GM21717 (cell line): ENCODE data around the gene DUSP28.

Experiments used
- ATAC-seq: cut with Tn5 transposase; IDR thresholded peaks from one replicate; pipeline ENCODE4 v1.9.1; 2021; ENCODE audit warnings: mild to moderate bottlenecking, moderate library complexity; ENCODE audit not compliant: unreplicated experiment

DUSP28 gene

DNA sequence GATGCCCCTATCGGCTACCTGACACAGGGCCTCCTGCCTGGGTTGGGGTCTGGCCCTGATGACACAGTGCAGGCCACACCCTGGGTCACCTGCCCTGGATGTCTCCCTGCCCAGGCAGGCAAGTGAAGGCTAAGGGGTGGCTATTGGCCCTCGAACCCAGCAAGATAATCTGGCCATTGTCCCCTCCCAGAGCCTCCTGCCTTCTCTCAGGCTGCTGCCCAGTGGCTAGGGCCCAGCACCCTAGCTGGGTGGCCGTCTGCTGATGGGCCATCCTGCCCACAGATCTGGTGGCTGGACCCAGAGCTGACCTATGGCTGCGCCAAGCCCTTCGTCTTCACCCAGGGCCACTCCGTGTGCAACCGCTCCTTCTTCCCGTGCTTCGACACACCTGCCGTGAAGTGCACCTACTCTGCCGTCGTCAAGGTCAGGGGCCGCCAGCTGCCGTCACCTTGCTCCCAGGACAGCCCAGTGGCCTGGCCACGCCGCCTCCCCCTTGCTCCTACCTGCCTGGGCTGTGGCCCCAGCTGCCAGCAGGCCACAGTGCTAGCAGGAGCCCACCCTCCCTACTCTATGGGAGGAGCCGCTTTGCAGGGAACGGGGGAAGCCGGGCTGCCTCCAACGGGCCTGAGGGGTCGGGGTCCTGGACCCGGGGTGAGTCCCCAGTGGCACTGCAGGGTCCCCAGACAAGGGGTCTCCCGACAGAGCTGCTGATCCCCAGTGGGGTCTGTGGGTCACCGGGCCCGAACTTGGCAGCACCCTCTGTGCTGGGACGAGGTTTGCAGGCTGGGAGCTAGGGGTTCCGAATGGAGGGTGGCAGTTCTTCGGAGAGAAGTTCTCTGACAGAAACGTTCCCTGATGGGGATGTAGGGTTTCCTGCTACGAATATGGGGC, 12.2 kb downstream of the DUSP28 start:
- no peak for ATAC-seq

DNA sequence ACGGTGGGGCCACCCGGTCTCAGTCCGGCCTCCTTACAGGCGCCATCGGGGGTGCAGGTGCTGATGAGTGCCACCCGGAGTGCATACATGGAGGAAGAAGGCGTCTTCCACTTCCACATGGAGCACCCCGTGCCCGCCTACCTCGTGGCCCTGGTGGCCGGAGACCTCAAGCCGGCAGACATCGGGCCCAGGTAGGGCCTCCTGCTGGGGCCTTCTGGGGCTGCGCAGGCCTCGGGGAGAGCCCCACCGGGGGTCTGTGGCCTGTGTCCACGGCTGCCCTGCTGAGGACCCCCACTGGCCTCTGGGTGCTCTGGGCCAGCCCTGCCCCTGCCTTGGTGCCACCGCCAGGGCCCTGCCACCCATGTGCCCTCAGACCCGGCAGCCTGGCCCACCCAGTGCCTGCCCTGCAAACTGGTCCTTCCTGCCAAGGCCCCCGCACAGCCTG, 12.9 kb downstream of the DUSP28 start:
- no peak for ATAC-seq

DNA sequence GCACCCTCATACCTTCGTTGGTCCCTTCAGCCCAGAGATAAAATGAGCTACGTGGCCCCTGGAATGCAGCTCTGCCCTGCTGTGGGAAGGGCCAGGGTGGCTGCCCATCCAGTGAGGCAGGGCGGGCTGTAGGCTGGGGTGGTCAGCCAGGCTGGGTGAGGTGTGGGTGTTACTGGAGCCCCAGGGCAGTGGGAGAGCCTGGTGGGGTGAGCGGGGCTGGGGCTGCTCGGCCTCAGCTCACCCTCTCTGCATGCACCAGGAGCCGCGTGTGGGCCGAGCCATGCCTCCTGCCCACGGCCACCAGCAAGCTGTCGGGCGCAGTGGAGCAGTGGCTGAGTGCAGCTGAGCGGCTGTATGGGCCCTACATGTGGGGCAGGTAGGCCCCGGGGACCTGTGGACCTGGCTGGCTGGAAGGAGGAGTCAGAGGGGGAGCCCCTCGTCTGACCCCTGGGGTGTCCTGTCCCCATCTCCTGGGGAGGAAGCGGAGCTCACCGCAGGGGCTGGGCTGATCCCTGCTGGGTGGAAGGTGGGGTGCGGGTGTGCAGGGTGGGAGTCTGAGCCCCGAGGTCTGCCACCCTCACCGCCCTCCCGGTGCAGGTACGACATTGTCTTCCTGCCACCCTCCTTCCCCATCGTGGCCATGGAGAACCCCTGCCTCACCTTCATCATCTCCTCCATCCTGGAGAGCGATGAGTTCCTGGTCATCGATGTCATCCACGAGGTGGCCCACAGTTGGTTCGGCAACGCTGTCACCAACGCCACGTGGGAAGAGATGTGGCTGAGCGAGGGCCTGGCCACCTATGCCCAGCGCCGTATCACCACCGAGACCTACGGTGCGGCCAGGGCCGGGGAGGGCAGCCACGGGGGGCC, 13.6 kb downstream of the DUSP28 start:
- no peak for ATAC-seq

DNA sequence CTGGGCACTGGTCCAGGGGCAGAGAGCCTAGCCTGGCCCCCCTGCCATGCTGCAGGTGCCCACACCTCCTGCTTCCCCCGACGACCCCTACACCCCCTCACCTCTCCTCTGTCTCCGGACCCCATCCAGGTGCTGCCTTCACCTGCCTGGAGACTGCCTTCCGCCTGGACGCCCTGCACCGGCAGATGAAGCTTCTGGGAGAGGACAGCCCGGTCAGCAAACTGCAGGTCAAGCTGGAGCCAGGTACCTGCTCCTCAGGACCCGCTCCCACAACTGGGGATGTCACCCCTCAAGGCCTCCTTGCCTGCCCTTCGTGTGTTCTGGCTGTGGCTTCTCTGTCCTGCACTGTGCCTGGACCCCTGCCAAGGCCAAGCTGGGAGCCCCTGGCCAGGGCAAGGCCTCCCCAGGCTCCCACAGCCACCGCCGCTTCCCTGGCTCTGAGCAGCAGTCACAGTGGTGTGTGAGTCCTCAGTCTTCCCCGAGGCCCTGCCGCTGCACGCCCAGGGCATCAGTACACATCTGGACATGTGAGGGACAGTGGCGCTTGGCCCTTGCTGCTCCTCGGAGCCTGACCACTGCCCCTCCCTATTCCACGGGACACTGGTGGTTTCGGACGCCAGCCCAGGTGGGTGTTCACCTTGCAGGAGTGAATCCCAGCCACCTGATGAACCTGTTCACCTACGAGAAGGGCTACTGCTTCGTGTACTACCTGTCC, 14.4 kb downstream of the DUSP28 start:
- ATAC-seq: no peak

DNA sequence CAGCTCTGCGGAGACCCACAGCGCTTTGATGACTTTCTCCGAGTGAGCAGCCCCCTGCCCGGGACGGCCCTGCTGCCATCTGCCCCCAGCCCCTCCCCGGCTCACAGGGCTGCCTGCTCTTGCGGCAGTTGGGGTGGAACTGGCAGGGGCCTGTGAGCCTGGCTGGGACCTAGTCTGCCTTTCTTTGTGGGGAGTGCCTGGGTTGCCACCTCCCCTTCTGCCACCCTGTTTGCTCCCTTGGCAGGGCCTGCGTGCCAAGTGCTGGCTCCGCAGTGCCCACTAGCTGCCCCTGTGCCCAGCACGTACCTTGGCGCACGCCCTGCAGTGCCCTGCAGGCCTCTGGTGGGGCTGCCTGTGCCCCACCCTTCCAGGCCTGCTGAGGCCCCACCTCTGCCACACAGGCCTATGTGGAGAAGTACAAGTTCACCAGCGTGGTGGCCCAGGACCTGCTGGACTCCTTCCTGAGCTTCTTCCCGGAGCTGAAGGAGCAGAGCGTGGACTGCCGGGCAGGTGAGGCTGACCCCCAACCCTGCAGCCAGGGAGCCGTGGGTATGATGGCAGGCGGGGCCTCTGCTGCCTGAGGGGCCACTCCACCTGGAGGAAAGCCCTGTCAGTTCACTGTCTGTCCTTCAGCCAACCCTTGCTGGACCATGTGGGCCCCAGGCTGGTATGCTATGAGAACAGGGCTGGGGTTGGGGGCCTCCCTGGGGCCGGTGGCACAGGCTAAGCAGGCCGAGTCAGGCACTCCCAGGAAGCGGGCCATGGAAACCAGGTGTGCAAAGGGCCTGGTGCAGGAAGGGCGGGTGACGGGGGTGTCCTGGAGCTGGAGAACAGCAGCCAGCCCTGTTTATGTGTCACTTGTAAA, 15.2 kb downstream of the DUSP28 start:
- no peak for ATAC-seq

DNA sequence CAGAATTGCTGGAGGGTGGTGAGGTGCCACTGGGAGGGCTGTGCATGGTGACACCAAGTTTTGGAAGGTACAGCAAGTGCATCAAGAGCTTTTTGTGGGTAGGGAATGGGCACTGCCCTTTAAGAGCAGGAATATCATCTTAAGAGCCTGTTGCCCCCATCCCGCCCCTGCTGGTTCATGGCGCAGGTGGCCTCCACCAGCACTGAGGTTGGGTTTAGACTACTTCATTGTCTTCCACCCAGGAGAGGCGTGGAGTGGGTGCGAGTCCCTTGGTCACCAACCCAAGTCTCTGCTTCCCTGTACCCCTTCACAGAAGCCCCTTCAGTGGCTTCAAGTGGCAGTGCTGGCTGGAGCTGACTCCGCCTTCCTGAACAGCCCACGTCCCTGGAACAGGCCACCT, 15.9 kb downstream of the DUSP28 start:
- ATAC-seq: no peak

DNA sequence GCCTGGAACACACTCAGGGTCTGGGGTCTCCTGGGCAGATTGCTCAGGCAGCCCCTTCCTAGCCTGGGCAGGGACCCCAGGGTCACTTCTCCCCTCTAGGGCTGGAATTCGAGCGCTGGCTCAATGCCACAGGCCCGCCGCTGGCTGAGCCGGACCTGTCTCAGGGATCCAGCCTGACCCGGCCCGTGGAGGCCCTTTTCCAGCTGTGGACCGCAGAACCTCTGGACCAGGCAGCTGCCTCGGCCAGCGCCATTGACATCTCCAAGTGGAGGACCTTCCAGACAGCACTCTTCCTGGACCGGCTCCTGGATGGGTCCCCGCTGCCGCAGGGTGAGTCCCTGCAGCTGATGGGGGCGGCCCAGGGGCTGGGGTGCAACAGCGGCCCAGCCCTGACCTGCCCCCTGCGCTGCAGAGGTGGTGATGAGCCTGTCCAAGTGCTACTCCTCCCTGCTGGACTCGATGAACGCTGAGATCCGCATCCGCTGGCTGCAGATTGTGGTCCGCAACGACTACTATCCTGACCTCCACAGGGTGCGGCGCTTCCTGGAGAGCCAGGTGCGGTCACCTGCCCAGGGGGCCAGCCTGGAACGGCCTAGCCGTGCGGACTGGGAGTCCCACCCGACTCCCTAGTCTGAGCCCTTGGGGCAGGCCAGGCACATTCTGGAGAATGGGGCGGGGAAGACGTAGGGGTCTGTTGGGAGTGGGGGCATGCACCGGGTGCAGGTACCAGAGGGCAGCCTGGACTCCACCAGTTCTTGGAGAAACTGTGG, 16.5 kb downstream of the DUSP28 start:
- no peak for ATAC-seq

DNA sequence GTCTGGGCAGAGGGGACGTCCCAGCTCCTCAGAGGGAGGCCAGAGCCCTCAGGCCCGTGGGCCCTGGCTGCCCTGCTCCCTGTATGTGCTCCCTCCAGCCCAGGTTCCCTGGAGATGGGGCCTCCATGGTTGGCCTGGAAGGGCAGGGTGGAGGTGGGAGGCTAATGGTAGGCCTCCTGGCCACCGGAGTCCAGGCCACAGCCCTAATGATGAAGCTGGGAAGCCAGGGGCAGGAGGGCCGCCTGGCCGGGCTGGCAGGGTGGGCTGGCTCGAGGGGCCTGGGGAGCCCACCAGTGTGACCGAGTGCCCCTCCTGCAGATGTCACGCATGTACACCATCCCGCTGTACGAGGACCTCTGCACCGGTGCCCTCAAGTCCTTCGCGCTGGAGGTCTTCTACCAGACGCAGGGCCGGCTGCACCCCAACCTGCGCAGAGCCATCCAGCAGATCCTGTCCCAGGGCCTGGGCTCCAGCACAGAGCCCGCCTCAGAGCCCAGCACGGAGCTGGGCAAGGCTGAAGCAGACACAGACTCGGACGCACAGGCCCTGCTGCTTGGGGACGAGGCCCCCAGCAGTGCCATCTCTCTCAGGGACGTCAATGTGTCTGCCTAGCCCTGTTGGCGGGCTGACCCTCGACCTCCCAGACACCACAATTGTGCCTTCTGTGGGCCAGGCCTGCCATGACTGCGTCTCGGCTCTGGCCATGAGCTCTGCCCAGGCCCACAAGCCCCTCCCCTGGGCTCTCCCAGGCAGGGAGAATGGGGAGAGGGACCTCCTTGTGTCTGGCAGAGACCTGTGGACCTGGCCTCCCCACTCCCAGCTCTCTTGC, 17.3 kb downstream of the DUSP28 start:
- ATAC-seq: no peak

DNA sequence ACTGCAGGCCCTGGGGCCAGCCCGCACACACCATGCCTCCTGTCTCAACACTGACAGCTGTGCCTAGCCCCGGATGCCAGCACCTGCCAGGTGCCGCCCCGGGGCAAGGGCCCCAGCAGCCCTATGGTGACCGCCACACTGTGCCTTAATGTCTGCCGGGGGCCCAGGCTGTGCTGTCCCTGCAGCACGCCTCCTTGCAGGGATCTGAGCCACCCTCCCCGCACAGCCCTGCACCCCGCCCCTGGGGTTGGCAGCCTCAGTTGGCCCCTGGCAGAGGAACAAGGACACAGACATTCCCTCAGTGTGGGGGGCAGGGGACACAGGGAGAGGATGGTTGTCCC, 17.9 kb downstream of the DUSP28 start:
- ATAC-seq: no peak

DNA sequence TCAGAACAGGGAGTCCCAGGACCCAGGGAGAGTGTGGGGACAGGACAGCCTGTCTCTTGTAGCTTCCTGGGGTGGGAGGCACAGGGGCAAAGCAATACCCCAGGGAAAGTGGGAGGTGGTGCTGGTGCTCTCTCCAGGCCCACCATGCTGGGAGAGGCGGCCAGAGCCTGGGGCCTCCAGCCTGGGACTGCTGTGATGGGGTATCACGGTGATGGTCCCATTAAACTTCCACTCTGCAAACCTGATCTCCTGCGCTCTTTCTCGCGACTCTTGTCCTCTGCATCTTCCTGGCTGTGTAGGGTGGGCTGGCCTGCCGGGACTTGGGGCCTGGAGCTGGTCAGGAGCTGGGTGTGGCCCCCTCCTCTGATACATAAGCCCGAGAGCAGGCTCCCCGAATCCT, 18.3 kb downstream of the DUSP28 start:
- ATAC-seq: no peak

DNA sequence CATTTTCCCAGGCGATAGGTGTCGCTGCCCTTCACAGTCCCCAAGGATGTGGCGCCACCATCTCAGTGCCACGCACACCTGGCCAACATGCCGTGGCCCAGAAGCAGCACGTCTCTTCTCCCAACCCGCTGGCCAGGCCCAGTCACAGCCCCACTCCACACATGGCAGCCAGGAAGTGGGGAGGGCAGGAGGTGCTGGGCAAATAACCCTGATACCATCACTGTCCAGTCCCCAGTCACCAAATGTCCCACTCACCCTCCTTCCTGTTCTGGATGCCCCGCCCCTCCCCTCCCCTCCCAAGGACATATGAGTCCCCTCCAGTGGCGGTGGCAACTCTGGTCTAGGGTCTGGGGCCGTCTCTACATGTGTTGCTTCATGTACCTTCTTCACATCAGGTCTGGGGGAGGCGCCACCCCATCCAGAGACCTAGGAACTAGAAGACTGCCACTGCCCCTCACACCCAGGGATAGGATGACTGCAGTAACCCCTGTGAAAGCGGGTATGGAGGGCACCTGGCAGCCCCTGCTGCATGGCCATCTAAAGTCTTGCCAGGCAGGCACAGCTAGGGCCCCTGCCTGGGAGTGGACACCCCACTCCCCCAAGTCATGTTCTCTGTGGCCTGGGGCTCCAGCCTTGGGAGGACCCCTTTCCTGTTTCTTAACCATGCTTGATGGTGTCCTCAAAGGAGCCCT, 19.1 kb downstream of the DUSP28 start:
- ATAC-seq: no peak

DNA sequence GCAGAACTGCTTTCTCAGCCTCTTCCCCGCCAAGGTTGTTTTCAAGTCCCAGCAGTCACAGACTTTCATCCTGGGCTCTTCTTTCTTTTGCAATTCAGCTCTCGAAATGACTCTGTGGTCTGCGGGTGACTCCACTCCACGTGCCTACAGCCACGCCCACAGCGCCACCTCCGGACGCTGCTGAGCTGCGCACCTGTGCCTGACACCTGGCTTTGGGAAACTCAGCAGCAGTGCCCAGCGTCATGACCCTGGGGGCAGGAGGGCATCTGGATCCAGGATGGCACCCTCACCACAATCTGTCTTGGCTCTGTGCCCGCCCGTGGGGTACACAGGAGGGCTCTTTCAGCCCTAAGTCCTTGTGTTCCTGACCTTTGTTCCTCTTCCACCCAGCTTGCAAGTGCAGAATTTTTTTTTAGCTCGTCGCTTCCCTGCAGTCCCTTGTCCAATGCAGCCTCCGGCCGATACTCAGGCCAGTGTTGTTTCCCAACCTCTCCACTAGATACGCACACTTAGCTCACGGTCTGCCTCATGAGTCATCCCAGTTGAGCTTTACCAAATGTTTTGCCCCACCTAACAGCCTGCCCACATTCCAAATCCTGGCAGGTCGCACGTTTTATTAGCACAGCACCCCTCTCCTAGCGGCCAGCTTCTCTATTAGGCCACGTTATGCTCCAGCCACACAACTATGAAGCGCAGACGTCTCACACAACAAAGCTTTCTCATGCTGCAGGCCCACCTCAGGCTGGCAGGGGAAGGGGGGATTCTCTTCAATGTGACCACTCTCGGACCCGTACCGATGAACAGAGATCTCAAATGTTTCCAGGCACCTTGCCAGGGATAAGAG, 19.8 kb downstream of the DUSP28 start:
- peak; percentile 38 for ATAC-seq

DNA sequence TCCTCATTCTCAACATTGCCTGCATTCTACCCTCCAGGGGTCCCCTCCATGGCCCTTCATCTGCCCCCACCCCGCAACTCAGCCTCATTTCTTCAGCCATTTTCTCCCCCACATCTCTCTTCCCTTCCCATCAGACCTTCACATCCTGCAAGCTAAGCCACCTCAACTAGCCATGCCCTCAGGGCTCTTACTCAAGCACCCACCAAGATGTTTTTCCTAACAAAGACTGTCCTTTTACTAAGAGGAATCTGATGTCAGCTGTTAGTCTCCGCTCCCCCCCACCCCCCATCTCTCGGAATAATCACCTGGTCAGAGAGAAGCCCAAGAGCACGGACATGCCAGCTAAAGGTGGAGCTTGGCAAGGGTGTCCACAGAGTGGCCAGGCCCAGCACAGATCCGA, 21.7 kb downstream of the DUSP28 start:
- no peak for ATAC-seq

DNA sequence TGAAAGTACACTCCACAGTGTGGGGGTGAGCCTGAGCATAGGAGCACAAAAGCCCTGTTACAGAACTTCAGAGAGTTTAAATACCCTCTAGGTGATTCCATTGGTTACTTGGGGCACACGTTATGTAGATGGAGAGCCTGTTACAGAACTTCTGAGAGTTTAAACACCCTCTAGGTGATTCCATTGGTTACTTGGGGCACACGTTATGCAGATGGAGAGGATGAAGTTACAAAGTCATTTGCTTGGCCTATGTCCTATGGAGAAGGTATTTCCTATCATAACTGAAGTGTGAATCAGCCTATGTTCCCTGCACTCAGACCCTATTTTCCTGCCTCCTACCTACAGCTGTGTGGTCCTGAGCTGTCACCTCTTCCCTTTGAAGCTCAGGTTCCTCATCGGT, 22.6 kb downstream of the DUSP28 start:
- ATAC-seq: no peak

DNA sequence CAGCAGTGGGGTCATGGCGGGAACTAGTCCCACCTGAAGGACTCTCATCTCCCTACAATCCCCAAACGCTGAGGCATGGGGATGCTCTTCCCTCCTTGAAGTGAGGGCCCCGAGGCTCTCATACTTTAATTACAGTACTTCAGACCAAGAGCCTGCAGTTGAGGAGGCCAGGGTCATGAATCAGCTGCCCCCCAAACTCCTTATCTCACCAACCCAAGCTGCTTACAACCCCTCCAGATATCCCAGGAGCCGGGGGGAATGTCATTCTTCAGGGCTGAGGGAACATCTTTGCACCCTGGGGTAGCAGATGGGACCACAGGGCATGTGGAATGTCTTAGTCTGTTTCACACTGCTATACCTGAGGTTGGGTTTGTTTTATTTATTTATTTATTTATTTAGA, 23.6 kb downstream of the DUSP28 start:
- ATAC-seq: no peak

DNA sequence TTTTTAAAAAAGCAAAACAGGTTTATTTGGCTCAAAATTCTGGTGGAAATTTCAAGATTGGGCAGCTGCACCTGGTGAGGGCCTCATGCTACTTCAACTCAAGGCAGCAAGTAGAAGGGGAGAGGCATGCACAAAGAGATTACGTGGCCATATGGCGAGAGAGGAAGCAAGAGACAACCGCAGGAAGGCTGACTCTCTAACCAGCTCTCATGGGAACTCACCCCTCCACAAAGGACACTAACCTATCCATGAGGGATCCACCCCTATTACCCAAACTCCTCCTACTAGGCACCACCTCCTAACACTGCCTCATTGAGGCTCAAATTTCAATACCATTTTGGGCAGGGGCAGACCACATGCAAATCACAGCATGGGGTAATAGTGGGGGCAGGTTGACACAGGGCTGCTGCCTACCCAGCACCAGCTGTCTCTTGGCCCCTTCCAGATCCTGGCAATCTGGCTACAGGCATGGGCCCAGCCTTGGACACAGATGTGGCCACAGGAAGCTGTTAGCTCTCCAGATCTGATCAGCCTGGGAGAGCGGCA, 24.4 kb downstream of the DUSP28 start:
- peak; percentile 59 for ATAC-seq

DNA sequence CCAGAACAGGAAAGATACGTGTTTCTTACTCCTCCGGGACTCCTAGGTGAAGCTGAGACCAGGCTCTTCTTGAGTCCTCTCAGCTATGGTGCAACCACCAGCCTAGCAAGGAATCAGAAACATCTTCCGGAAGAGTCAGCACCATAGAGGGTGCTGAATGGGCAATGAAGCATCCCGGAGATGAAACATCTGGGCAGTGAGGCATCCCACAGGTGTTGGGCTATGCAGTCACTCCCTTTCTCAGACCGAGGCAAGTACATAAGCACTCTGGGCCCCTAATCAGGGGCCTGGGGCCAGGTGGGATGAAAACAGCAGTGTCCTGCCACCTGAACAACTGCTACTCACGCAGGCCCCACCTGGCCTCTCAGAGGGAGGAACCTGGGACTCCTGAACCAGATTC, 24.9 kb downstream of the DUSP28 start:
- peak; percentile 27 for ATAC-seq
